Cardiac muscle cell (in vitro differentiated cells and primary cell): ENCODE measurements around the gene PBX4. TPM values are rescaled to one million over a fixed set of nuclear protein-coding genes. Genes with fewer than 3 reads are reported as not detected.

Experiments used
- DNase-seq, 2 donors: peaks; one replicate each; pipeline versions ENCODE4 v3.0.0 to v3.0.0-alpha.2; 2010 to 2017; ENCODE audit warnings: low read depth in 1 of 2, low spot score in 1 of 2
- H3K27ac ChIP-seq: fragments of 200-600 bp; sonication (generic); 2 replicates; pipeline ENCODE4 v1.5.1; 2016
- H3K27me3 ChIP-seq: fragments of 200-600 bp; sonication (generic); 2 replicates; pipeline ENCODE4 v1.6.0; 2016; ENCODE audit warnings: control low read depth
- H3K36me3 ChIP-seq: fragments of 200-600 bp; sonication (generic); 2 replicates; pipeline ENCODE4 v1.5.1; 2016; ENCODE audit warnings: control low read depth
- H3K4me1 ChIP-seq: fragments of 200-600 bp; sonication (generic); 2 replicates; pipeline ENCODE4 v1.8.1; 2017; ENCODE audit warnings: low read depth, mild to moderate bottlenecking, mixed run types
- H3K4me3 ChIP-seq: fragments of 200-600 bp; sonication (generic); 2 replicates; pipeline ENCODE4 v1.5.1; 2016; ENCODE audit warnings: mild to moderate bottlenecking
- H3K9me3 ChIP-seq: fragments of 200-600 bp; sonication (generic); 2 replicates; pipeline ENCODE4 v1.5.1; 2017; ENCODE audit warnings: low read depth, mild to moderate bottlenecking, control low read depth
- CTCF ChIP-seq: IDR thresholded peaks from 2 replicates; pipeline ENCODE4 v1.5.1; 2012; ENCODE audit warnings: low read depth, mild to moderate bottlenecking, low read length
- polyA plus RNA-seq: library from polyadenylated mRNA; unstranded; fragments of >200 nt; fragmentation: Nextera tagmentation; extraction: Ambion mirVana; gene quantifications from 2 replicates; pipeline ENCODE4 v1.2.1, GENCODE V29; 2016
- total RNA-seq: library from RNA; depleted of rRNA; stranded (reverse); fragments of >200 nt; gene quantifications from 2 replicates; pipeline ENCODE4 v1.2.3, GENCODE V29; 2016

Gene PBX4
- total and polyA plus RNA-seq, 2 experiments from 2014 or later, result 10.9 to 11.8 TPM

GRCh38 chr19:19544257-19544953, 74.1 kb downstream of the PBX4 start:
- no peaks in the 10 kb centered on the region for H3K4me1 ChIP-seq
- no peak for DNase-seq
- H3K9me3 ChIP-seq, result no peaks in the 10 kb centered on the region
- no peak overlapping the region for H3K27ac ChIP-seq
- H3K36me3 ChIP-seq, result no peaks in the 10 kb centered on the region
- no peak overlapping the region for H3K4me3 ChIP-seq
- no peak for TF ChIP-seq CTCF
- peaks cover 4% of the 10 kb centered on the region for H3K27me3 ChIP-seq

GRCh38 chr19:19543640-19544039, 74.8 kb downstream of the PBX4 start:
- H3K9me3 ChIP-seq, result no peaks in the 10 kb centered on the region
- no peak for TF ChIP-seq CTCF
- no peak overlapping the region for H3K4me3 ChIP-seq
- H3K4me1 ChIP-seq, result no peaks in the 10 kb centered on the region
- DNase-seq, result no peak
- H3K36me3 ChIP-seq, result no peaks in the 10 kb centered on the region
- H3K27me3 ChIP-seq, result peaks cover 8% of the 10 kb centered on the region
- no peak overlapping the region for H3K27ac ChIP-seq

- Histone ChIP-seq H3K27ac (no peak overlapping the region), H3K36me3 (no peaks in the 10 kb centered on the region), H3K4me3 (no peak overlapping the region), H3K4me1 (no peaks in the 10 kb centered on the region), H3K9me3 (no peaks in the 10 kb centered on the region), H3K27me3 (peaks cover 8% of the 10 kb centered on the region)
- TF ChIP-seq CTCF, result no peak
- DNase-seq, result no peak
Measured at GRCh38 chr19:19543101-19543500, 75.4 kb downstream of the PBX4 start.

- TF ChIP-seq CTCF, result no peak
- DNase-seq, result no peak
- Histone ChIP-seq H3K9me3 (no peaks in the 10 kb centered on the region), H3K36me3 (no peaks in the 10 kb centered on the region), H3K27ac (no peak overlapping the region), H3K27me3 (peaks cover 8% of the 10 kb centered on the region), H3K4me1 (no peaks in the 10 kb centered on the region), H3K4me3 (no peak overlapping the region)
Measured at GRCh38 chr19:19542507-19542906, 76.0 kb downstream of the PBX4 start.

- no peaks in the 10 kb centered on the region for H3K4me1 ChIP-seq
- H3K36me3 ChIP-seq, result no peaks in the 10 kb centered on the region
- no peak overlapping the region for H3K27ac ChIP-seq
- no peak overlapping the region for H3K4me3 ChIP-seq
- DNase-seq, result no peak
- no peak for TF ChIP-seq CTCF
- peaks cover 8% of the 10 kb centered on the region for H3K27me3 ChIP-seq
- no peaks in the 10 kb centered on the region for H3K9me3 ChIP-seq
Measured at GRCh38 chr19:19541616-19542015, 76.9 kb downstream of the PBX4 start.
